ENCODE measurements around the gene HSPA9. TPM values are rescaled to one million over a fixed set of nuclear protein-coding genes. Genes with fewer than 3 reads are reported as not detected.

HSPA9 gene
- total RNA-seq, 1 experiment from 2014 or later: 537 TPM

DNA sequence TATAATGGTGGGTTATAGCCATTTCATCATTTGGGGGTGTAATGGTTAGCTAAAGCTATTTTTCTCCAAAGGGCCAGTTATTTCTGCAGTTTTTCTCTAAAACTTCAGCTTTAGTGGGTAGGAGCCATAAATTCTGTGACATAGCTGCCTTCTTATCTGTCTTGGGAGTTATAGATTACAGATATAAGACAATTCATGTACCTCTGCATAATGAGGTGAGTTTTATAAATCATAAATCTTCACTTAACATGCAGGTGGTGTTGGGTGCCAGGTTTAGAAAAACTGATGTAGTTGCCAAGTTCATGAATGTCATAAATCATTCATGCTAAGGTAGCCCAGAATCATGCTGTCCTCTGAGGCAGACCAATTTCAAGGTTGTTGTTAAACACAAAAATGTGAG, 10.0 kb upstream of the HSPA9 start:
- Mint-ChIP-seq H3K4me3 (ENCODE audit: unreplicated experiment) (no peak overlapping the region), H3K4me1 (ENCODE audit: low read depth, unreplicated experiment) (no peaks in the 10 kb centered on the region), H3K9me3 (ENCODE audit: unreplicated experiment) (no peaks in the 10 kb centered on the region), H3K36me3 (ENCODE audit: insufficient read depth, unreplicated experiment) (no peaks in the 10 kb centered on the region), H3K27me3 (ENCODE audit: insufficient read depth, unreplicated experiment) (no peaks in the 10 kb centered on the region), H3K27ac (ENCODE audit: unreplicated experiment) (no peak overlapping the region)
- no peak for DNase-seq
- BruUV-seq (replicated peaks): no TSS peak
- Histone ChIP-seq H3K27me3 (replicated peaks; ENCODE audit: control insufficient read depth, insufficient read depth, low read length) (no peaks in the 10 kb centered on the region), H3K36me3 (ENCODE audit: control insufficient read depth, insufficient read depth, low read length) (no peaks in the 10 kb centered on the region), H3K9me3 (no peaks in the 10 kb centered on the region), H3K4me3 (ENCODE audit: low read depth, low read length) (no peak overlapping the region), H3K4me1 (peaks cover 4% of the 10 kb centered on the region; the same call in 1 of the 2 replicates)
- ChIA-PET POLR2A (no interaction called here), CTCF (no interaction called here)
- TF ChIP-seq, protein P1, sequence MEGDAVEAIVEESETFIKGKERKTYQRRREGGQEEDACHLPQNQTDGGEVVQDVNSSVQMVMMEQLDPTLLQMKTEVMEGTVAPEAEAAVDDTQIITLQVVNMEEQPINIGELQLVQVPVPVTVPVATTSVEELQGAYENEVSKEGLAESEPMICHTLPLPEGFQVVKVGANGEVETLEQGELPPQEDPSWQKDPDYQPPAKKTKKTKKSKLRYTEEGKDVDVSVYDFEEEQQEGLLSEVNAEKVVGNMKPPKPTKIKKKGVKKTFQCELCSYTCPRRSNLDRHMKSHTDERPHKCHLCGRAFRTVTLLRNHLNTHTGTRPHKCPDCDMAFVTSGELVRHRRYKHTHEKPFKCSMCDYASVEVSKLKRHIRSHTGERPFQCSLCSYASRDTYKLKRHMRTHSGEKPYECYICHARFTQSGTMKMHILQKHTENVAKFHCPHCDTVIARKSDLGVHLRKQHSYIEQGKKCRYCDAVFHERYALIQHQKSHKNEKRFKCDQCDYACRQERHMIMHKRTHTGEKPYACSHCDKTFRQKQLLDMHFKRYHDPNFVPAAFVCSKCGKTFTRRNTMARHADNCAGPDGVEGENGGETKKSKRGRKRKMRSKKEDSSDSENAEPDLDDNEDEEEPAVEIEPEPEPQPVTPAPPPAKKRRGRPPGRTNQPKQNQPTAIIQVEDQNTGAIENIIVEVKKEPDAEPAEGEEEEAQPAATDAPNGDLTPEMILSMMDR (IDR thresholded peaks at IDR 0.05; ENCODE audit: insufficient read depth in 1 of 2, low read depth in 1 of 2, low read length in 1 of 2, severe bottlenecking in 1 of 2, unreplicated experiment in 1 of 2): no peak
- intact Hi-C loops (cut with micrococcal nuclease; ENCODE audit: unreplicated experiment): no loop called here

DNA sequence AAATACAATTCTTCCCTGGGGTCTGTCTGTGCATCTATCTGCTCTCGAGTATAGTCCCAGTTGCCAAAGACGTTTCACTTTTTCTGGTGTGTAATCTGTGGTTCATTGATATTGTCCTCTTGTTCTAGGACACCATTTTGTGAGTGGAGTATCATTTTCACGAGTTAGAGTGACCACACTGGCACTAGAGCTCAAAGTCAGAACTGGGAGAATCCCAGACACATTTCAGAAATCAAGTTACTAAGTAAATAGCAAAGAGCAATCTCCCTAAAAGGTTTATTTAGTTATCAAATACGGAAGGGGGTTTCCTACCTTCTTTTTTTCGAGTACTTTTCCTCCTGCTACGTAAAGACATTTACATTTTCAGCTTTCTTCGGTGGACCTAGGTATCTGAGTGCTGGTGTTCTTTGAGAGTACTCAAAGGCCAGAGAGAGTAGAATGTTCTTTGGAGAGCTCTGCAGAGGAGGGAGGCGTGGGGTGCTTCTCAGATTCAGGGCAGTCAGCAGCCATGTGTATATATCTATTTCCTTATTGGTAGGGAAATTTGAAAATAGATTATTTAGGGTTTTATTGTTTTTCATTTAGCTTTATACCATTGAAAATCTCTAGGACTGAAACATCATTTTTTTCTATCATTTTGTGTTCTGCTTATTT, 8.9 kb upstream of the HSPA9 start:
- Mint-ChIP-seq H3K9me3 (ENCODE audit: unreplicated experiment) (no peaks in the 10 kb centered on the region), H3K27me3 (ENCODE audit: insufficient read depth, unreplicated experiment) (no peaks in the 10 kb centered on the region), H3K4me3 (ENCODE audit: unreplicated experiment) (no peak overlapping the region), H3K27ac (ENCODE audit: unreplicated experiment) (no peak overlapping the region), H3K4me1 (ENCODE audit: low read depth, unreplicated experiment) (no peaks in the 10 kb centered on the region), H3K36me3 (ENCODE audit: insufficient read depth, unreplicated experiment) (no peaks in the 10 kb centered on the region)
- intact Hi-C loops (cut with micrococcal nuclease; ENCODE audit: unreplicated experiment): no loop called here
- no peaks in the 10 kb centered on the region for H3K27me3 ChIP-seq (replicated peaks; ENCODE audit: control insufficient read depth, insufficient read depth, low read length)
- POLR2A ChIA-PET: no interaction called here
- no TSS peak for BruUV-seq (replicated peaks)
- TF ChIP-seq, protein P1 (IDR thresholded peaks at IDR 0.05; ENCODE audit: insufficient read depth in 1 of 2, low read depth in 1 of 2, low read length in 1 of 2, severe bottlenecking in 1 of 2, unreplicated experiment in 1 of 2): no peak
- CTCF ChIA-PET: no interaction called here
- H3K9me3 ChIP-seq: no peaks in the 10 kb centered on the region
- H3K4me1 ChIP-seq: peaks cover 4% of the 10 kb centered on the region; the same call in 1 of the 2 replicates
- H3K36me3 ChIP-seq (ENCODE audit: control insufficient read depth, insufficient read depth, low read length): no peaks in the 10 kb centered on the region
- DNase-seq: no peak
- H3K4me3 ChIP-seq (ENCODE audit: low read depth, low read length): no peak overlapping the region

DNA sequence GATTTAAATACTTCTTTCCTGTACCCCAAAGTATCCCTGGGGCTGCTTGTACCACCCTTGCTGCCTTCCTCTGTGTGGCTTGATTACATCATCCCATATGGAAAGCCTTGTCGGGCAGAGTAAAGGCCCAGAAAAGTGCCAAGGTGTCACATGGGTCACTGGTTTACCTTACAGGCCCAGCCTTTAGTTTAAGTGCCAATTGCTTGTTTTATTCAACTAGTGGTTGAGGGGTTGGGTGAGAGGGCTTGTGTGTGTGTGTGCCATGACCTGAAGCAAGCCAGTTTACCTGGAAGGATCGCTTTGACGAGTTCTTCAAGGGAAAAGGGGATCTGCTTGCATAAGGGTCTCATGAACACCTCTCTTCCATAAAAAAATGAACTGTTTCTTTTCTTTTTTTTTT, 7.8 kb upstream of the HSPA9 start:
- POLR2A ChIA-PET: interaction anchor here (0.6 kb wide), 1 partner anchor 62 kb away, joined by 3 read pairs; no protein-coding TSS in a partner anchor
- CTCF ChIA-PET: no interaction called here
- no TSS peak for BruUV-seq (replicated peaks)

More for the DNA sequence above, 7.8 kb upstream of the HSPA9 start:
- TF ChIP-seq, protein P1 (IDR thresholded peaks at IDR 0.05; ENCODE audit: insufficient read depth in 1 of 2, low read depth in 1 of 2, low read length in 1 of 2, severe bottlenecking in 1 of 2, unreplicated experiment in 1 of 2): no peak
- DNase-seq: no peak
- Mint-ChIP-seq H3K9me3 (ENCODE audit: unreplicated experiment) (no peaks in the 10 kb centered on the region), H3K36me3 (ENCODE audit: insufficient read depth, unreplicated experiment) (no peaks in the 10 kb centered on the region), H3K27me3 (ENCODE audit: insufficient read depth, unreplicated experiment) (no peaks in the 10 kb centered on the region), H3K27ac (ENCODE audit: unreplicated experiment) (no peak overlapping the region), H3K4me1 (ENCODE audit: low read depth, unreplicated experiment) (peaks cover 3% of the 10 kb centered on the region), H3K4me3 (ENCODE audit: unreplicated experiment) (no peak overlapping the region)
- Histone ChIP-seq H3K36me3 (ENCODE audit: control insufficient read depth, insufficient read depth, low read length) (no peaks in the 10 kb centered on the region), H3K27me3 (replicated peaks; ENCODE audit: control insufficient read depth, insufficient read depth, low read length) (no peaks in the 10 kb centered on the region), H3K4me3 (ENCODE audit: low read depth, low read length) (no peak overlapping the region), H3K4me1 (peaks cover 4% of the 10 kb centered on the region; the same call in 1 of the 2 replicates), H3K9me3 (no peaks in the 10 kb centered on the region)
- intact Hi-C loops (cut with micrococcal nuclease; ENCODE audit: unreplicated experiment): no loop called here
